HG02759 (cell line): ENCODE data around the gene SLC4A9.
"Not testable (repeated sequence)": the region's sequence is repeated elsewhere in the genome, so short reads cannot be mapped to it uniquely, and the experiment has no call there.

ENCODE experiments used
- ATAC-seq: cut with Tn5 transposase; IDR thresholded peaks from one replicate; pipeline ENCODE4 v1.9.1; 2021; ENCODE audit warnings: mild to moderate bottlenecking, moderate library complexity; ENCODE audit not compliant: unreplicated experiment

SLC4A9 gene

GRCh38 chr5:140337880-140338279 is 22.1 kb upstream of the SLC4A9 start:
- no peak for ATAC-seq

- no peak for ATAC-seq
Measured at GRCh38 chr5:140338336-140338735, 21.7 kb upstream of the SLC4A9 start.

DNA sequence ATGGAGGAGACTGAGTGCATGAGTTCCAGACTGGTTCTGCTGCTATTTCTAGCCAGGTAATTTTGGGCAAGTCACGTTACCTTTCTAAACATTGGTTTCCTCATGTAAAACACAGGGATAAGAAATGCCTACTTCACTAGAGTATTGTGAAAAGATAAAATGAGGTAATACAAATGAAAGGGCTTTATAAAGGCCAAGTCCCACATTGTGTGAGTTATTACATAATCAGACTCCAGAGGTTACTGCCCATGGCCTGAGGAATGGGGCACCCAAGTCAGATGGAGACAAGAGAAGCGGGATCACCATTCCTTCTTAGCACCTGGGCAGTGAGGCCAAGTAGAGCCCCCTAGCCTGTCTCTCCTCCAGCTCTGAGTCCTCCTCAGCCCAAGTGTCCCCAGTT is 21.1 kb upstream of the SLC4A9 start:
- no peak for ATAC-seq

DNA sequence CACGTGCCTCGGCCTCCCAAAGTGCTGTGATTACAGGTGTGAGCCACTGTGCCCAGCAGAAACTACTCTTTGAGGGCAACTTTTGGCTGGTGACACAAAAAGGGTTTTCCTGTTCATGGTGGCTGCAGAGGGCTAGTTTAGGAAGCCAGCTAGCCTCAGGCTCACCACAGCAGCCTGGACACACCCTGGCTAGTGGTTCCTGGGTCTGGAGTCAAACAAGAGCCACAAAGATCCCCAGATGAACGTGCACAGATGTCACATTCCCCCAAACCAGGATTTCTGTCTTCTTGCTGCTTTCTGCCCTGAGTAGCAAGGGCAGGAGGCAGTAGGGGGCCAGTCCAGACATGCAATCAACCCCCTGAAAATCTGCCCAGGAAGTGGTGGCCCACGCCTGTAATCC is 20.4 kb upstream of the SLC4A9 start:
- no peak for ATAC-seq

DNA sequence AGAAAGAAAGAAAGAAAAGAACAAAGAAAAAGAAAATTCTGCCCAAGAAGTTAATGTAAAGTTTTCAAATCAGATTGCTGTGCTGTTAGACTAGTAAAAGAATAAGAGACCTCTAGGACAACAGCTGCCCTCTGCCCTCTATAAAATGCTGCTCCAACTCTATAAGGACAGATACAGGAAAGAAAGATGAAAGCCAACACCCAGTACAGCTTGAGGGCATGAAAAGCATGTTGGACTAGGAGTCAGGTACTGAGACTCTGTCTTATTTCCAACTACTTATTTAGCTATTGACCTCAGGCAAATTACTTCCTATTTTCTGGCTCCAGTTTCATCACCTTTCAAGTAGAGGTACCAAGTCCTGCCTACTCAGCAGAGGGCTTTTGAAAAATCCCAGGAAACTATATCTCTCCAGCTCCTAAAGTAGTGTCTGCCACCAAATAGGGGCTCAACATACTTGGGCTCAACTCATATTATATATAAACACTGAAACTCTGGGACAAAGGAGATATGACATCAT is 19.3 kb upstream of the SLC4A9 start:
- no peak for ATAC-seq

DNA sequence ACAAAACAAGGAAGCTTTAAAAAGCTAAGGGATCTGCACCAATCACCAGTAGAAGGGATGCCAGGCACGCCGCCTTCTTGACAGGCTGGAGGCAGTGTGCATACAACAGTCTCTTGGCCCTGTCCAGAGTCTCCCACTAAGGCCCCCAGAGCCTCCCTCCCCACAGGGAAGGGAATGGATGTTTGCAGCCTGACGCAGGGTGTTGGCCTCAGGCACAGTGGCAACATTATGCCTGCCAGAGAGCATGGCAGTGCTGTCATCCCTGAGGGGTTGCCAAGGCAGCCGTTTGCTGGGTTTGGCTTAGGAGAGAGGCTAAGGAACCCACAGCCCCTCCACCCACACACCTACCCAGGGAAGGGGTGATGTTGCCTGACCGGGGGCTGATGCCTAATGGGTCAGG is 18.4 kb upstream of the SLC4A9 start:
- no peak for ATAC-seq

GRCh38 chr5:140342287-140342686 is 17.7 kb upstream of the SLC4A9 start:
- no peak for ATAC-seq

DNA sequence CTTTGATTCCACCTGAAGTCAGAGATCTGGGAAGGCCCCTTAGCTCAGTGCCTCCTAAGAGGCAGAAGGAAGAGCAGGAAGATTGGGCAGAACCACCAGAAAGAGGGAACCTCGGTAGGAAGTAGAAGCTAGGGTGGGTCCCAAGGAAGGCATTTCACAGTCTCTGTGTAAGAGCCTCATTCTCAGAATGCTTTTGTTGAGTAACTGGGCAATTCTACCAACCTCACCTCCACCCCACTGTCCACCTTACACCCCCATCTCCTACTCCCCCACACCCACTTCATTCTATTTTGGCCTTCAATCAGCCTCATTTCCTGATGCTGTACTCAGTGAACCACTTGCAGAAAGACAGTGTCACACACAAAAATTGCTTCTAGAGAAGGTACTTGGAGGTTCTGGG is 17.1 kb upstream of the SLC4A9 start:
- ATAC-seq: no peak

GRCh38 chr5:140343849-140344248 is 16.1 kb upstream of the SLC4A9 start:
- ATAC-seq: not testable (repeated sequence)

- no peak for ATAC-seq
Measured at GRCh38 chr5:140344683-140345423, 15.1 kb upstream of the SLC4A9 start.

DNA sequence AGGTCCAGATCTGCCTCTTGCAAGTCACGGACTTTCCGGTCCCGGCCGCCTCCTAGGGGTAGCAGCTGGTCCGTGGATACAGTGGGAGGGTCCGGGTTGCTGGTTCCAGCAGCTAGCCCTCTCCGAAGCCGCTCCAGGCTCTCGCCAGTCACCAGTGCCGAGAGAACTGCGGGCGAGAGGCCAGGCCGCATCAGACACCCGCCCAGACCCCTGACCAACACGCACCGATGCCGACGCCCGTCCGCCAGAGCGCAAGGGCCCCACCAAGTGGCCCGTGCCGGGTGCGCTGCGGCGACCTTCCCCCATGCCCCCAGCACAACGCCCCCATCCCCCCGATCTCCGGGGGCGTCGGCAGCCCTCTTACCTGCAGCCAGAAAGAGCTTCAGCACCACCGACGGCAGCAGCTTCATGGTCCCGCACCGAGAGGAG is 14.1 kb upstream of the SLC4A9 start:
- ATAC-seq: peak; percentile 27

- ATAC-seq: peak; percentile 82
Measured at GRCh38 chr5:140346348-140347221, 13.4 kb upstream of the SLC4A9 start, which contains the start of gene HBEGF. TSS of gene HBEGF (minus strand) at chr5:140346603. CDS start at chr5:140346328, 275 bp downstream.

- no peak for ATAC-seq
Measured at GRCh38 chr5:140347360-140347759, 12.6 kb upstream of the SLC4A9 start.

DNA sequence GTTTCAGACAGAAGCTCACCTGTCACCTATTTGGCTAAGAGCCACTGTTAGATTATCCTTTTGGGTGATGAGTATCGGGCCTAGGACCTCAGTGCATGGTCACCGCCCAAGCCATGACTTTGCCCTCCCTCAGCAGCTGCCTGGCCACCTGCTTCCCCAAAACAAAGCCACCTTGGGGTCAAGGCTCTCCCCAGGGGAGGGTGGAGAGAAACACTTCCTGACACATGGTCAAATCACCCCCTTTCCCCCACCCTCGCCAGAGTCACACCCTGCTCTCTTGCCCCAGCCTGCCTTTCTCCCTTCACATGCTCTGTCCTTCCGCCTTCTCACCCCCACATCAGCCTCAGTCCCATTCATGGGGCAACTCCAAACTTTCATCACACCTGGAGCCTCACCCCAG is 11.9 kb upstream of the SLC4A9 start:
- ATAC-seq: no peak

DNA sequence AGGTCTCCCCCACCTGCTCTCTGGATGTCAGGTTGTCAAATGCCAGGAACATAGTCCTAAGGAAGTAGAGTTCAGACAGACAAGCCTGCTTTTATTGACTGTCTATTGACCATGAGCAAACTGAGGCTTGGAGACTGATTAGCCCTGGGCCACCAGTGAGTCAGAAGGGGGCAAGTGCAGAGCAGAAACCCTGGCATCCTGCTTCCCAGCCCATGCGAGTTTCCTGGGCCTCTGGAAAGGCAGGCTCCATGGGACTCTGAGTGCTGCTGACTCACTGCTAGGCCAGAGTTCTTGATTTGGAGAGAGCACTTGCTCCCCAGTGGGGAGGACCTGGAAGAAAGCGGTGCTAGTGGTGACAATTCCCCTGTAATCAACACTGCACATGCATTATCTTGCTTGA is 10.8 kb upstream of the SLC4A9 start:
- no peak for ATAC-seq

- peak; percentile 71 for ATAC-seq
Measured at GRCh38 chr5:140351609-140352334, 8.2 kb upstream of the SLC4A9 start.

GRCh38 chr5:140355546-140355945 is 4.4 kb upstream of the SLC4A9 start:
- no peak for ATAC-seq

DNA sequence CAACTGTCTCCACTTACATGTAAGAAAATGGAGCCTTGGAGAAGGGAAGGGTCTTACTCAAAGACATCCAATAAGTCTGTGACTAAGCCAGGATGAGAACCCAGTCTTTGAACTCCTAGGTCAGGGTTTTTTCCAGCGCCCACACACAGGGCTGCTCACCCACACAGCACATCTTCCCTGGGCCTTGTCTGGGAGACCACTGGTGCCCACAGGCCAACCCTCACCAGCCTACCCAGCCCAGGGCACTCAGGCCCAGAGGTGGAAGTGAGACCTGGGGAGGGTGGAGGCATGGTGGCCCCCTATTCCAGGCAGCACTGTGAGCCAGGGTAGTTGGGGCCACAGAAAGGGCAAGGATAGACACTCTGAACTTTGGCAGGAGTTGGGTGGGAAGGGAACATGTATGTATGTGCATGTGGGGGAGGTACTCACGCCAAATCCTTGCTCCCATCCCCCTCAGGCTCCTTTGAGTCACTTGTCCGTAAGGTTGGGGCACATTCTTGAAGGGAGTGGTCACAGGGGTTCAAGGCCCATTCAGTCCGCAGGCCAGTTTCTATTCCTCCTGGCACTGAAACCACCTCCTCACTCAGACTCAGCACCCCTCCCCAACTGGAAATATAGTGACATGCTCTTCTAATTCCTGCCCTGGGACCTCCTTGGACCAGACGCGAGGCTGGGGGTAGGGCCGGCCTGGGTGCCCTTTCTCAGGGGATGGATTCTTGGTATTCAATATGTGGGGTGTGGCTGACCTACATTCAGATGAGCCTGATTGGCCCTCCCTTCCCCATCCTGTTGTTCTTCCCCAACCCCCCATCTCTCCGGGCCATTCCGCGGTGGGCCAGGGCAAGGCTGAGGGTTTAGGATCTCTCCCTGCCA is 2.9 kb upstream of the SLC4A9 start:
- peak; percentile 21 for ATAC-seq

GRCh38 chr5:140357726-140358093 is 2.3 kb upstream of the SLC4A9 start:
- ATAC-seq: peak; percentile 96

GRCh38 chr5:140358738-140359310 is 1.2 kb upstream of the SLC4A9 start:
- no peak for ATAC-seq
